ENCODE data around the gene TMCO1.
"Not testable (repeated sequence)": the region's sequence is repeated elsewhere in the genome, so short reads cannot be mapped to it uniquely, and the experiment has no call there.

The TMCO1 gene

GRCh38 chr1:165768513-165769394 lies at the start of gene TMCO1:
TSS of gene TMCO1 (minus strand) at chr1:165768868. CDS start at chr1:165768751, 117 bp downstream.
- DNase-seq (ENCODE audit: extremely low read depth in 1 of 2, low read depth in 1 of 2): peak; percentile 79 to 94

GRCh38 chr1:165816826-165817497 lies 48.3 kb upstream of the TMCO1 start:
- no peak for DNase-seq (ENCODE audit: extremely low read depth in 1 of 2, low read depth in 1 of 2)

- no peak for DNase-seq (ENCODE audit: extremely low read depth in 1 of 2, low read depth in 1 of 2)
Observed at GRCh38 chr1:165816157-165816556, 47.5 kb upstream of the TMCO1 start.

DNA sequence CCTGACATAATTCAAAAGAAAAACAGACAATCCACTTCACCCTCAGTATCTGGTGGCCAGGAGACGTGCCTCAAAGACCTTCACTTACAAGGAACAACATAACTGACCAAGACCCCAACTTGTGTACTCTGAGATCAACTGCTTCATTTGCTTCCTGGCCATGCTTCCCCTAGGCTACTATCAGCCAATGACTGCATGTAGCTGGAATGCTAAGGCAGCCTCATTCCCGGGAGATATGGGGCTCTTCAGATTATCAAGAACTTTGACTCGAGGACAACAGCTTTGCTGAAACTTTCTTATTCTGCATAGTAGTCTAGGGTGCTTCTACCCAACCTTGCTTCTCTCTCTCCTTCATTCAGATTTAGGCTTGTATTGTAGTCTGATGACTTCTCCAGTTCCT lies 47.1 kb upstream of the TMCO1 start:
- DNase-seq (ENCODE audit: extremely low read depth in 1 of 2, low read depth in 1 of 2): no peak

DNA sequence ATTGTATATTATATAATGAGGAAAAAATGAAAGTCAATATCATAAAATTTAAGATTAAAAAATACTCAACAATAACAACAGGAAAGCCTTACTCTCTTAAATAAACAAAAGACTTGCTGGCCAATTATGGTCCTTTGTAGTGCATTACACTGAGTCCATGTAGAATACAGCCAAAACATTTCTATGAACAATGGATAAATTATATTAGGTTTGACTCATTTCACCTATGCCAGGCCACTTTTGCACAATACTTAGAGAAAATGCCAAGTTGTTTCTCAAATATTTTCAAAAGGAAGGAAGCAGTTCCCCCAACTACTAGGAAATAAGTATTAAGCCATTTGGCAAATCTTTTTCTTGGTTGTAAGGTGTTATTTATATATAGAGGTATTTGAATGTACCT lies 38.9 kb upstream of the TMCO1 start:
- DNase-seq (ENCODE audit: extremely low read depth in 1 of 2, low read depth in 1 of 2): no peak

DNA sequence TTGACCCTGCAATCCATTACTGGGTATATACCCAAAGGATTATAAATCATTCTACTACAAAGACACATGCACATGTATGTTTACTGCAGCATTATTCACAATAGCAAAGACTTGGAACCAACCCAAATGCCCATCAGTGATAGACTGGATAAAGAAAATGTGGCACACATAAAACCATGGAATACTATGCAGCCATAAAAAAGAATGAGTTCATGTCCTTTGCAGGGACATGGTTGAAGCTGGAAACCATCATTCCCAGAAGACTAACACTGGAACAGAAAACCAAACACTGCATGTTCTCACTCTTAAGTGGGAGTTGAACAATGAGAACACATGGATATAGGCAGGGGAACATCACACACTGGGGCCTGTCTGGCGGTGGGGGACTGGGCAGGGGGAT lies 35.8 kb upstream of the TMCO1 start:
- not testable (repeated sequence) for DNase-seq (ENCODE audit: extremely low read depth in 1 of 2, low read depth in 1 of 2)

GRCh38 chr1:165799387-165799786 lies 30.7 kb upstream of the TMCO1 start:
- DNase-seq (ENCODE audit: extremely low read depth in 1 of 2, low read depth in 1 of 2): no peak

DNA sequence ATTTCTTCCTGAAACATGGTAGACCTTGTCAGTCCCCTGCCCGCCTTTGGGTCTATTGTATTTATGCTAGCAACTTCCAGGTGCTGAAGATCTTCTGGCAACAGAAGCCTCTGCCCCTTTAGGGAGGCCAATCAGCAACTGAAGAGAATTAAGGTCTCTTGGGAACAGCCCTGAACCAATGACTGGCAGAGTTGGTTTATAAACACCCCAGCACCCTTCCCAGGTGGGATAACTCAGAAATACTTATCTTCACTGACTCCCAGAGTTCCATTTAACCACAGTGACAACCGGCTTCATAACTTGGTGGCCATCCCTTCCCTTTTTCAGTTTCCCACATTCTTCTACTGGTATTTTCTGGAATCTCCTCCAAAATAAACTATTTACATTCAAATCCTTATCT lies 27.2 kb upstream of the TMCO1 start:
- no peak for DNase-seq (ENCODE audit: extremely low read depth in 1 of 2, low read depth in 1 of 2)

DNA sequence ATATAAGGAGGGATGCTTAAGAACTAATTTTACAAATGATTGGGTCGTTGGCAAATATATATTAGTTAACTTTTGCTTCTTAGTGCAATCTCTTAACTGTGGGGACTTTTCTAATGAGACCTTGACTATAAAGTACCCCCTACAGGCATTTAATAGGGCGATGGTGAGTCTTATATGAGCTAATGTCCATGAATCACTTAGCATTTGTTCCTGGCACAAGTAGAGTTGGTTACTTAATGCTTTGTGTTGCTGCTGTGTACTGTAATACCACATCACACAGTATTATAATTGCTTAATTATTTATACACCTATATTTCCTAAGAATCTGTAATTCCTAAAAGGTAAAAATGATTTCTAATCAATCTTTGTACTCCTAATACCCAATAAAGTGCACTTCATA lies 25.3 kb upstream of the TMCO1 start:
- DNase-seq (ENCODE audit: extremely low read depth in 1 of 2, low read depth in 1 of 2): no peak

GRCh38 chr1:165787741-165788140 lies 19.1 kb upstream of the TMCO1 start:
- no peak for DNase-seq (ENCODE audit: extremely low read depth in 1 of 2, low read depth in 1 of 2)

- DNase-seq (ENCODE audit: extremely low read depth in 1 of 2, low read depth in 1 of 2): not testable (repeated sequence)
Observed at GRCh38 chr1:165783519-165783918, 14.9 kb upstream of the TMCO1 start.

GRCh38 chr1:165778197-165778596 lies 9.5 kb upstream of the TMCO1 start:
- DNase-seq (ENCODE audit: extremely low read depth in 1 of 2, low read depth in 1 of 2): not testable (repeated sequence)

DNA sequence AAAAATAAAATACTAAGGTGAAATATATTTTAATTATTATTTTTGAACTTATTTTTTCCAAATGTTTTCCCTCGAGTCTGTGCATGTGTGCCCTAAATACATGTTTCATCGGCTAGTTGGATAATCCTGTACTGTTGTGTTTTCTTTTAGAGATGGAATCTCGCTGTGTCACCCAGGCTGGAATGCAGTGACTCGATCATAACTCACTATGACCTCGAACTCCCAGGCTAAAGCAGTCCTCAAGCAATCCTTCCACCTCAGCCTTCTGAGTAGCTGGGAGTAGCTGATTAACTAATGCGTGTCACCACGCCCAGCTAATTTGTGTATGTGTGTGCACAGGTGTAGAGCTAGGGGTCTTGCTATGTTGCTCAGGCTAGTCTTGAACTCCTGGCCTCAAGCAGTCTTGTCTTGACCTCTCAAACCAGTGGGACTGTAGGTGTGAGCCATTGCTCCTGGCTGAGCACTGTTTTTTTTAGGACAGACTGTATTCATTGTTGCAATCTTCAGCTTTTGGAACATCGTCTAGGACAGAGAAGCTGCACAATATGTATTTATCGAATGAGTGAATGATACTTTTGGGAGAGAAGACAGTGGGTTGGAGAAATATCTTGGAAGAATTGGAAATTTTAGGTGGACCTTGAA lies 4.8 kb upstream of the TMCO1 start:
- no peak for DNase-seq (ENCODE audit: extremely low read depth in 1 of 2, low read depth in 1 of 2)

DNA sequence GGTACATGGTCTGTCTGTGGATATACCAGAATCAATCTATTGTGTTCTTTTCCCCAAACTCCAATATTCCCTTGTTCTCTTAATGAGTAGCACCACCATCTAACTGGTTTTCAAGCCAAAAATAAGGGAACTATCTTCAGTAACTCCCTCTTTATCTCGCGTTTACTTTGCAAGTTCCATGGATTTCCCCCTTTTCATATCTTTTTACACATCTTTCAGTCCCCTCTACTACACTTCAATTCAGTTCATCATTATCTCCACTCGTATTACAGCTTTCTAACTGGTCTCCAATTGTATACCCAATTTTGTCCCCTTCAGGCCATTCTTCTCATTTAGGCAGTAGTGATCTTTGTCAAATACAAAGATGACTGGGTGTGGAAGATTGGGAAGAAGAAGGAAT lies 4.1 kb upstream of the TMCO1 start:
- no peak for DNase-seq (ENCODE audit: extremely low read depth in 1 of 2, low read depth in 1 of 2)

GRCh38 chr1:165764277-165764676 lies 4.4 kb downstream of the TMCO1 start:
- no peak for DNase-seq (ENCODE audit: extremely low read depth in 1 of 2, low read depth in 1 of 2)

- no peak for DNase-seq (ENCODE audit: extremely low read depth in 1 of 2, low read depth in 1 of 2)
Observed at GRCh38 chr1:165763442-165763841, 5.2 kb downstream of the TMCO1 start.

DNA sequence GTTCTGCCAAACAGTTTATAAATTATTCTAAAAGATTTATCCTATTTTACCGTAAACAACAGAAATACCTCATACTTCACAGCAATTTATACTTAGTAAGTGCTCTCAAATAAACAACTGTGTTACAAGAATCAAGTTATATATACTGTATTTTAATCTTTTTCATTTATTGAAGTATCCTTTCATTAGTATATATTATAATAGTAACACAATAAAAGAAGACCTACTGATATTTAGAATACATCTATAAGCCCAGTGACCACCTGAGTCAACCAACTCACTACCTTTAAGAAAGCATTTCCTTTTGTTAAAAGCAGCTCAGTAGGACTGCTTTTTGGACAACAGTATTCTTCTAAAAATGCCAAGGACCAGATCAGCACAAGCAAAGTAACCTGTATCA lies 5.9 kb downstream of the TMCO1 start:
- DNase-seq (ENCODE audit: extremely low read depth in 1 of 2, low read depth in 1 of 2): no peak

DNA sequence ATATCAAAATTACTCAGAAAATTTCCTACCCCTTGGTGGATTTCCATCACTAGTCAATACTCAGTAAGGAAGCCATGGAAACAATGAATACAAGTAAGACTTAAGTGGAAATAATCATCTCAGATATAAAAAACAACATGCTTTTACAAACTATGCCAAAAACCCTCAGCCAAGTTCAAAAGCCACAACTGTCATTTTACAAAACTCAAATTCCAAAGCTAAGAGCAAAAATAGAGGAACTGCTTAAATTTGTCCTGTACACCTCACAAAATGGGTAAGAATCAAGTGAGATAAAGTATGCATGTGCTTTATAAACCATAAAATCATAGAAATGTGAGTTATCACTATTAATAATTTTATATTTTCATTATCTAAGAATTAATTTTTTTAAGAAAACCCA lies 9.6 kb downstream of the TMCO1 start:
- no peak for DNase-seq (ENCODE audit: extremely low read depth in 1 of 2, low read depth in 1 of 2)

DNA sequence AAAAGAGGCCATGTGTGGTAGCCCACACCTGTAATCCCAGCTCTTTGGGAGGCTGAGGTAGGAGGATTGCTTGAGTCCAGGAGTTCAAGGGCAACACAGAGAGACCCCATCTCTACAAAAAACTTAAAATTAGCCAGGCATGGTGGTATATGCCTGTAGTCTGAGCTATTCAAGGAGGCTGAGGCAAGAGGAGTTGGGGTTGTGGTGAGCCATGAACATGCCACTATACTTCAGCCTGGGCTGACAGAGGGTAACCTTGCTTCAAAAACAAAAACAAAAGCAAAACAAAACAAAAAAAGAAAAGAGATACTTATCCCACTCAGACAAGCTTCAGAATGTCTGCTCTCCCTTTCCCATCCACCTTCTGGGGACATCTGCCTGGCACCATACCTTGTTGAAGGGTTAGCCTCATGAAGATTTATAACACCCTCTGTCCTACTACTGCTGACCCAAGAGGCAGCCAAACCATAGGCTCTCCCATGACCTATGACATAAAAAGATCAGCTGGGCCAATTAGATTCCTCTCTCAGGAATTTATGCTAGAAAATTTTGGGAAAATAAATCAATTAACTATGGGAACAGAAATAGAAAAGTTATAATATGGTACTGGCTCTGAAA lies 13.2 kb downstream of the TMCO1 start:
- no peak for DNase-seq (ENCODE audit: extremely low read depth in 1 of 2, low read depth in 1 of 2)

DNA sequence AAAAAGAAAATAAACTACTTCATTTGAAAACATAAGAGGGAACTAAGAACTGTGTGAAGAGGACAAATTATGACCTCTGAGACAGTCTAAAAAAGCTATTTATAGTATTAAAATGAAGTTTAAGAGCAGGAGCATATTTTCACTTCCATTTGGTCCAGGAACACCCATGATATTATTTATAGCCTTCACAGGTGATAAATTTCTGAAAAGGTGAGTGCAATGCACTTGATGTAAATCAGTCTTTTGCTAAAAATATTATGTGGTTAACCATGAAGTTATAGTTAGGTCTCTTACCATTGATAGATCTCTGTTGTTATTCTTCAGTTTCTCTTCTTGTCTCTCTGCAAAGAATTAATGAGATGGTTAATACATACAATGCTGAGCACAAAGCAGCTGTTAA lies 14.7 kb downstream of the TMCO1 start:
- no peak for DNase-seq (ENCODE audit: extremely low read depth in 1 of 2, low read depth in 1 of 2)

- DNase-seq (ENCODE audit: extremely low read depth in 1 of 2, low read depth in 1 of 2): no peak
Observed at GRCh38 chr1:165748550-165748949, 20.1 kb downstream of the TMCO1 start.

Measured in stimulated activated CD8-positive, alpha-beta memory T cell treated with anti-CD3 and anti-CD28 coated beads, Interleukin-7, amount 100 ng/mL, for 48 hours (primary cell).